ENCODE data around the gene PAX9.

- TF ChIP-seq POLR2A (IDR thresholded peaks at IDR 0.05), result no peak
- TF ChIP-seq CTCF (IDR thresholded peaks at IDR 0.05), result no peak
- no peak for TF ChIP-seq POLR2AphosphoS5 (IDR thresholded peaks at IDR 0.05)
These were observed 5.0 kb downstream of the PAX9 start for GRCh38 chr14:36666416-36667206.

All from breast epithelium (tissue), 3 donors.